ENCODE results near the gene ANKS1B.
"Not testable (repeated sequence)": the region's sequence is repeated elsewhere in the genome, so short reads cannot be mapped to it uniquely, and the experiment has no call there.

DNA sequence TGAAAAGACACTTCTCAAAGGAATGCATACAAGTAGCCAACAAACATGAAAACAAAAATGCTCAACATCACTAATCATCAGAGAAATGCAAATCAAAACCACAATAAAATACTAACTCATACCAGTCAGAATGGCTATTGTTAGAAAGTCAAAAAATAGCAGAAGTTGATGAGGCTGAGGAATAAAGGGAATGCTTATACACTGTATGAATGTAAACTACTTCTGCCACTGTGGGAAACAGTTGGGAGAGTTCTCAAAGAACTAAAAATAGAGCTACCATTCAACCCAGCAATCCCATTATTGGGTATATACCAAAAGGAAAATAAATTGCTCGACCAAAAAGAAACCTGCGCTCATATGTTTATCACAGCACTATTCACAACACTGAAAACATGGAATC is 360.1 kb downstream of the ANKS1B start:
- TF ChIP-seq EGR1 (IDR thresholded peaks at IDR 0.05; ENCODE audit: low read depth in 2 of 2); SP1 (IDR thresholded peaks at IDR 0.05); CTCF (IDR thresholded peaks at IDR 0.05; ENCODE audit: low read depth, low read length, missing input control); TAF1 (conservative IDR thresholded peaks at IDR 0.05): not testable (repeated sequence)
